GM19238 (cell line): ENCODE measurements around the gene VAV3.
"Not testable (repeated sequence)": the region's sequence is repeated elsewhere in the genome, so short reads cannot be mapped to it uniquely, and the experiment has no call there.

Experiments used
- DNase-seq: peaks from one replicate; pipeline ENCODE4 v3.0.0; 2011; ENCODE audit warnings: low spot score; ENCODE audit not compliant: insufficient read length

Gene VAV3

DNA sequence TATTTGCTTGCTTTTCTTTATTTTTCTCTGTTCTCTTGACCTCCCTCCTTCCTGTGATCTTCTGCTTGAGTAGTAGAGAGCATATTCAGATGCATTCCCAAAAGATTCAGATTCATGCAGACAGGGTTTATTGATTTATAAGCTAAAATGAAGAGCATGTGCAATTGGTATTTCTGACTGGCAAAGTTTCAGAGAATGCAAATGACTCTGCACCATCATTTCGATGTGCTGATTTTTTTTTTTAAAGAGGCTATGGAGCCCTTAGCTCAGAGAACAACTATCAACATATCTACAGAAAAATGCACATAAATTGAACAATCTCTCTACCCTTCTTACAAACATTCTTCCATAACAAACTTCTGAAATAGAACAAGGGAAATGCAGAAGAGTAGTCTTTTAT lies 312.0 kb downstream of the VAV3 start:
- DNase-seq = no peak

GRCh38 chr1:107650825-107651224 lies 314.2 kb downstream of the VAV3 start:
- DNase-seq = not testable (repeated sequence)

- DNase-seq = no peak
Measured at GRCh38 chr1:107649023-107649422, 316.0 kb downstream of the VAV3 start.

- DNase-seq = no peak
Measured at GRCh38 chr1:107648071-107648470, 316.9 kb downstream of the VAV3 start.

DNA sequence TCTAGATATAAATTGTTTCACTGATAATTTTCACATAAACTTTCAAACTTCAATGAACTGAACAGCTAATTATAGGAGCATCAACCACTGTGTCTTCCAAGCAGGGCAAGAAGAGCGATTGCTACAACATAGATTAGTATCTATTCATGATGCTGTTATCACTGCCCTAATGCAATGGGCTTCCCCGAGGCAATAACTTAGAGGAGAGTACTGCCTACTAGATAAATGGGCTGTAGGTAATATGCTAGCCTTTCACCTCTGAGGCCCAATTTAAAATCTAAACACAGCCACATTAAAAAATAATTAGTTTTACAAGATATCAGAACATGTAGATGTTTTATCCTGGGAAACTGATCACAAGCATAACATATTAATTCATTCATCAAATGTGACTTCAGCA lies 318.0 kb downstream of the VAV3 start:
- DNase-seq = no peak

GRCh38 chr1:107643766-107644165 lies 321.2 kb downstream of the VAV3 start:
- no peak for DNase-seq

- DNase-seq = no peak
Measured at GRCh38 chr1:107640207-107640606, 324.8 kb downstream of the VAV3 start.

DNA sequence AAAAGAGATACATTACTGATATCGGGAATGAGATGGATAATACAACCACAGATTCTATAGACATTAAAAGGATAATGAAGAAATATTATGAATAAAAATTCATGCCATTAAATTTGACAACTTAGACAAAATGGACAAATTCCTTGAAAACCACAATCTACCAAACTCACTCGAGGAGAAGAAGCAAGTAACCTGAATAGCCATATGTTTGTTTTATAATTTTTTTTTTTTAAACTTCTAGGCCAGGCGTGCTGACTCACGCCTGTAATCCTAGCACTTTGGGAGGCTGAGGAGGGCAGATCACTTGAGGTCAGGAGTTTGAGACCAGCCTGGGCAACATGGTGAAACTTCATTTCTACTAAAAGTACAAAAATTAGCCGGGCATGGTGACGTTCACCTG lies 327.9 kb downstream of the VAV3 start:
- DNase-seq = no peak

GRCh38 chr1:107633596-107633995 lies 331.4 kb downstream of the VAV3 start:
- no peak for DNase-seq

DNA sequence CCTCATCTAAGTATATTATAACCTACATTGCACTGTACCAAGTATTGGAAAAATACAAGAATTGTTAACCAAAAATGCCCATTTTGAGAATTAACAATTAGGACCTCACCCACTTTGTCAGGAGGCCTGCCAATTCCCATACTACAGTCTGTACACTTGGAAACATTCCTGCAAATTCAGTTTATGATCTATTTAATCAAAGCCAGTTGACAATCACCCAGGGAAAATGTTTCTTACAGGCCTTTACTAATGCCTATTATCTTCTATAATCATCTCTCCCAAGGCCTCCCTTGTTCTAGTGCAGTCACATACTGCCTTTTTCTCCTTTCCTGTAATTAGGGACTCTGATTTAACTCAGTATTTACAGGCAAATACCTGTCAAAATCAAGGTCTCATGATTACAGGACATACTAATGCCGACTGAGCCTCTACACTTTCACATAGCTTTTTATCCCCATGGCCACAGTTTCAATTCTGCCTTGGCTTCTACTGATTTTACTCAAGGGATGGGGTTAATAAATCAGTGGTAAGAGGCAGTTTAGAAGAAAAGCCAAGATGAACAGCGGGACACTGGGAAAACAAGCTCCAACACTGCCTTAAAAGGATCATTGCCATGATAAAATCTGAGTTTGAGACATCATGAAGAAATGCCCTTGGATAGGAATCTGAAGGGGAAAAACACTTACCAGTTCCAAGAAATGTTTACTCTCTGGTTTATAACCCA lies 338.7 kb downstream of the VAV3 start:
- no peak for DNase-seq

GRCh38 chr1:107625405-107626029 lies 339.5 kb downstream of the VAV3 start:
- no peak for DNase-seq

- no peak for DNase-seq
Measured at GRCh38 chr1:107623431-107623830, 341.5 kb downstream of the VAV3 start.

GRCh38 chr1:107622966-107623365 lies 342.0 kb downstream of the VAV3 start:
- DNase-seq = no peak

- no peak for DNase-seq
Measured at GRCh38 chr1:107622535-107622934, 342.4 kb downstream of the VAV3 start.

GRCh38 chr1:107620753-107621152 lies 344.2 kb downstream of the VAV3 start:
- no peak for DNase-seq

DNA sequence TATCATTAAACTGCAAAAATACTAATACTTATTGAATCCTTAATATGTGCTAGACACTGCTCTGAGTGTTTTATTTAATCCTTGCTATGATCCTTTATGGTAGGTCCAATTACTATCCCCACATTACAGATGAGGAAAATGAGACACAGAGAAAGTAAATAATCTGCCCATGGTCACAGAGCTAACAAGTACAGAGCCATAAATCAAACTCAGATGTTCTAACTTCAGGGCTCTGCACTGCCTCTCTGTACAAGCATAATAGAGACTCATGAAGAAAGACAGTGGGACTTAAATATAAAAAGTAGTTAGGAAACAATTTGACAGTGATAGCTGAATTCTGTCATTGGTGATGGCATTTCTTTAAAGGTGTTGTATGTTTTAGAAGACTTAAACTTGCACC lies 346.4 kb downstream of the VAV3 start:
- DNase-seq = no peak

DNA sequence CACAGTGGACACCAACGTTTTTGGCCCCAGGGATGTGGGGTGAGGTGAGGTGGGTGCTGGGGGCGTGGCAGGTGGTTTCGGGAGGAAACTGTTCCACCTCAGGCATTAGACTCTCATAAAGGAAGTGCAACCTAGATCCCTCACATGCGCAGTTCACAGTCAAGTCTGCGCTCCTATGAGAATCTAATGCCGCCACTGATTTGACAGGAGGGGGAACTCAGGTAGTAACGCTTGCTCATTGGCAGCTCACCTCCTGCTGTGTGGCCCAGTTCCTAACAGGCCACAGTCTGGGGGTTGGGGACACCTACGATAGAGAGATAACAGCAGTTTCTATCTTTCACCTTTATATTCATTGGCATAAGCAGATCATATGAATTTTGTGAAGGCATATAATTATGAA lies 347.1 kb downstream of the VAV3 start:
- no peak for DNase-seq

DNA sequence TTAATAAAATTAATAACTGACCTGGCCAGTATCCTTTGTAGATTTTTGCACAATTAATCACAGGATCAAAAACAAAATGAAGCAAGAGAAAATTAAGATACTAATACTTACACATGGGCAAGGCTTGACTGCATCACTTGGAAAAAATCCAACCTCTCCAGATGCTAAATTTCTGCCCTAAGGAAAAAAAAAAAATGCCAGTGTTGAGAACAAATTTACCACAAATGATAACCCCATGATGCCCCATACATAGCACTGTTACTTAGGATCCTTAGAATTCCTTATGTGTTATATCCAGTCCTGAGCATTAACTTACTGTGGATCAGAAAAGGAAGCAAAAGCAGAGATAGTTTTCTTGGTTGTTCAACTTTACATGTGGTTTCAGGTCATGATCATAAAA lies 347.5 kb downstream of the VAV3 start:
- DNase-seq = no peak

- DNase-seq = no peak
Measured at GRCh38 chr1:107609808-107610207, 355.2 kb downstream of the VAV3 start.

DNA sequence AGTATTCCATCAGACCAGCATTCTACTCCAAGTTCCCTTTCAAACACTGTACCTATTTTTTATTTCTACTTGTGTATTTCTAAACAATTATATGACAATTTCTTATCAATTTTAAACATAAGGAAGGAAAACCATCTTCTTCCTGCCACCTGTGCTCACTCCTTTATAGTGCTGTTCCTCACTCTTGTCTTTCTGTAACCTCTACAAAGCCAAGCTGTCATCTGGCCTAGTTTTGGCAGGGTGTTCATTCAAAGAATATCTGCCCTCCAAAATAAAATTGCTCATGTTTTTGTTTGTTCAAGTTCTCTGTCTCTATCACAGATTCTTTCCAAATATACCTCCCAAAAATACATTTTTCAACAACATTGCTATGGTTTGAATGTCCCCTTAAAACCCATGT lies 360.2 kb downstream of the VAV3 start:
- no peak for DNase-seq

DNA sequence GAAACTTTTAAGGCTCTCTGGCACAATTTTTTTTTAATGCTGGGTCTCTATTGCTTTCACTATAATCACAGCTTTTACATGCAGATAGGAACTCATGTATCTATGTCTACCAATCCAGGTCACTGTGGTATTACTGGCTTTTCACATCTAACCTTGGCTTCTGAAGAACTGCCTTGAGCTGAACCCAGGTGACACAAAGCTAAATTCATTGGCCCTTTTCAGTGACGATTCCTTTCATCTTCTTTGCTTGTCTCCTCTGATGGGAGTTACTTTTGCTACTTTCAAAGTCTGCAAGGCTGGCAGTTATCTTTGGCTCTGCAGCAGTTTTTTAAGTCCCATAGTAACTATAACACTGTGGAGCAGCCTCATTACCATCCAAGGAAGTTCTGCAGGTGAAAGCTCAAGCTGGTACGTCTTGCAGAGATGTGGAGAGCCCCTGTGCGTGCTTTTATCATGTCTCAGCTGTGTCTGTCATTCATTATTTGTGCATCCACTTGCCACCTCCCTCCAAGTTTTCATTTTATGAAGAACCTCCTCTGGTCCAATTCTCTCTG lies 364.3 kb downstream of the VAV3 start:
- DNase-seq = no peak

DNA sequence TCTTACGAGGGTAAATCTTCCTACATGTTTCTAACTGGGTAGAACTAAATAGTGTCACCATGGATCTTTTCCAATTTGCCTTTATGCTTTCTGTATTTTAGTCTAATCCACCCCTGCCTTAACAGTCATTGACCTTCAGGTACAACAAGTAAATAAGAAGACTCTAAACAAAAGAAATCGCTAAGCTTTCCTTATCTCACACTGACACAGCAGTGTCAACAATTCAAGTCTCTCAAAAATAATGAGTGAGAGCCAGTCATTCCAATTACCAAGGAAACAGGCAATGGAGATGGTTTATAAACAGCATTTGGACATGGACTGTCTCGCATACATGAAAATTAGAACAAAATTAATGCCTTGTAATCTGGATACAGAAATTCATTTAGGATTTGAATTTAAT lies 365.8 kb downstream of the VAV3 start:
- no peak for DNase-seq

DNA sequence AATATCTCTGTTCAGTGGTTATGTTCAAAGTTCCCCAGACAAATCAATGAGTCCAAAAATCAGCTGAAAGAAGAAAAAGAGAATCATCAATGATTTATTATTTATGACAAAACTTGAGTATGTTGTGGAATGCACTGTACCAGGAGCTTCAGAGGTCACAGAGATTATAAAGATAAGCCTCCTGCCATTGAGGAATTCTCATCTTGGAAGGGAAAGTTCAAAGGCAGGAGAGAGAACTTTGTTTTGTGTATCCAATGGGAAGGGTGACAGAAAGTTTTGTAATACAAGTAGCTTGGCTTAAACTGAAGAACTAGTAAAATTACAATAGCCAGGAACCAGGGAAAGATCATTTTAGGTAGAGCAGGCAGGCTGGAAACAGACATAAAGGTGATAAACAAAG lies 367.7 kb downstream of the VAV3 start:
- DNase-seq = no peak
